ENCODE data around the gene FOXD3. TPM values are rescaled to one million over a fixed set of nuclear protein-coding genes. Genes with fewer than 3 reads are reported as not detected.

FOXD3 gene
- total and polyA plus RNA-seq, 7 experiments from 2014 or later, result not detected

DNA sequence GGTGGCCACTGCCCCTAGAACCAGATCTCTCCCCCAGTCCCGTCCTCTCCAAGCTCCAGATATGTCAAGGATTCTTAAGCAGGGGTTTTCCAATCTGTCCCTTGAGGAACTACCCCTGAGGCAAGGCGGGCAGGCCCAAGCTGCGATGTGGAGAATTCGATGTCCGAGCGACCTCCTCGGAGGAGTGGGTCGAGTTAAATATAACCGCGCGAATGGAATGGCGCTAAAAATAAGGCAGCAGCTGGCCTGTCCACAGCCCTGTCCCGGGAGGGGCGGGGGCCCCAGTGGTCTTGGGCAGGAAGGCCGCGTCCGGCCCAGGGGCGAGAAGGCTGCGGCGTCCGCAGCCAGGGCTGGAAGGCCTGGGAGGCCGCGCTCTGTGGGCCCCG is 5.8 kb upstream of the FOXD3 start:
- peaks cover 3 to 48% (median 23%) of the 10 kb centered on the region in 11 donors for H3K9me3 Mint-ChIP-seq
- H3K4me1 Mint-ChIP-seq, result peaks cover 4 to 43% (median 30%) of the 10 kb centered on the region in 7 donors
- peaks cover 18 to 54% of the 10 kb centered on the region in 2 donors for H3K27me3 ChIP-seq (ENCODE audit: control insufficient read depth in 2 of 2, insufficient read depth in 2 of 2, low read length in 2 of 2)
- CTCF ChIA-PET, result no interaction called here
- intact Hi-C loops (cut with micrococcal nuclease), result loop anchor here in 1 of 2 donors (2.0 kb wide), 1 partner anchor 220 kb away; no protein-coding TSS in a partner anchor
- H3K36me3 ChIP-seq (ENCODE audit: control insufficient read depth in 2 of 3, insufficient read depth in 3 of 3, low read length in 3 of 3), result no peaks in the 10 kb centered on the region
- DNase-seq (no peak), ATAC-seq (no peak)
- peaks cover 71 to 77% (median 72%) of the 10 kb centered on the region in 5 donors for H3K27me3 Mint-ChIP-seq
- H3K9me3 ChIP-seq (ENCODE audit: control insufficient read depth in 2 of 3, low read length in 3 of 3), result peaks cover 0 to 23% (median 0%) of the 10 kb centered on the region in 3 experiments
- H3K27ac ChIP-seq (ENCODE audit: low read depth, low read length), result no peak overlapping the region
- peaks cover 0 to 2% of the 10 kb centered on the region in 2 donors for H3K4me1 ChIP-seq (ENCODE audit: control insufficient read depth in 2 of 2, insufficient read depth in 2 of 2, low read length in 2 of 2)
- peak overlapping the region in 9 of 10 donors; percentile 24 to 72 (median 62) for H3K4me3 Mint-ChIP-seq
- no peak overlapping the region for H3K4me3 ChIP-seq (ENCODE audit: low read length)
- POLR2A ChIA-PET, result no interaction called here
- no peak overlapping the region for H3K27ac Mint-ChIP-seq
- H3K36me3 Mint-ChIP-seq, result peaks cover 0 to 17% (median 5%) of the 10 kb centered on the region in 5 donors

DNA sequence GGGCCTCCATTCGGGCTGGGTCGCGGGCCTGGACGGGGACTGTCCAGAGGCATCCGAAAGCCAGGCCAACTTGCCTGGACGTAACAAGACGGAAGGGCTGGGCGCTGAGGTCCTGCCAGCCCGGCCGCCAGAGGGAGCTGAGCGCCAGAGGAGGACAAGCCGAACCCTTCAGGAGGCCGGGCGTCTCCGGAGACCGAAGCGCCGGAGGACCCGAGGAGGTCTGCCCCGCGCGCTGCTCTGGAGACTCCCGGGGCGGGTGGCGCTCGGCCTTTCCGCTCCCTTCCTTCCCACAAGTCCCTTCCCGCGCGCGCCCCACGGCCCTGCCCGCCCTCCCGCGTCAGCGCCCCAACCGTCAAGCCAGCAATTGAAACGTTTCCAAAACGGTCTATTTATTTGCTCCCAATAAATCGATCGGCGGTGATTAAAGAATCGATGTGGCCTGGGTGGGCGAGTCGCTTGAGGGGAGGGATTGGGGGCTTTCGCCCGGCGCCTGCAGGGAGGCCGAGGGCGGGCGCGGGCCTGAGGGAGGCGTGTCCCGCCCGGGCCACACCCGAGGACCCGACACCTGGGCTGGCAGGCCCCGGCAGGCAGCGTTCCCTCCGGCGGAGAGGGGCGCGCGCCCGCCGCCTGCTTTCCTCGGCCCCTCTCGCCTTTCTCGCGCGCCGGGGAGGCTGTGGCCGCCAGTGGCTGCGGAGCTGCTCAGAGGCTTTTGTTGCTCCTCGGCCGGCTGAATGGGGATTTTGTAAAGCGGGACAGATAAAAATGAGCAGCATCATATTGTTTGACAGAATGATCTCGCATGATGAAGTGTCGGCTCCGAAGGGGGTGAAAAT is 5.2 kb upstream of the FOXD3 start:
- ATAC-seq (peak; percentile 73), DNase-seq (peak in 5 of 9 donors; percentile 14 to 74 (median 22))
- peaks cover 0 to 8% of the 10 kb centered on the region in 2 donors for H3K4me1 ChIP-seq (ENCODE audit: control insufficient read depth in 2 of 2, insufficient read depth in 2 of 2, low read length in 2 of 2)
- H3K9me3 Mint-ChIP-seq, result peaks cover 3 to 51% (median 25%) of the 10 kb centered on the region in 11 donors
- H3K27ac ChIP-seq (ENCODE audit: low read depth, low read length), result no peak overlapping the region
- H3K36me3 ChIP-seq (ENCODE audit: control insufficient read depth in 2 of 3, insufficient read depth in 3 of 3, low read length in 3 of 3), result no peaks in the 10 kb centered on the region
- H3K4me3 Mint-ChIP-seq, result peak overlapping the region; percentile 12 to 83 (median 67)
- CTCF ChIA-PET, result no interaction called here
- peaks cover 75 to 79% (median 76%) of the 10 kb centered on the region in 5 donors for H3K27me3 Mint-ChIP-seq
- H3K27me3 ChIP-seq (ENCODE audit: control insufficient read depth in 2 of 2, insufficient read depth in 2 of 2, low read length in 2 of 2), result peaks cover 18 to 60% of the 10 kb centered on the region in 2 donors
- H3K27ac Mint-ChIP-seq, result peak overlapping the region in 3 of 9 donors; percentile 39 to 86 (median 79)
- H3K9me3 ChIP-seq (ENCODE audit: control insufficient read depth in 2 of 3, low read length in 3 of 3), result peaks cover 0 to 23% (median 0%) of the 10 kb centered on the region in 3 experiments
- POLR2A ChIA-PET, result no interaction called here
- intact Hi-C loops (cut with micrococcal nuclease), result loop anchor here (1.0 to 2.0 kb wide), 4 partner anchors 8 to 220 kb away; no protein-coding TSS in a partner anchor
- peaks cover 0 to 21% (median 5%) of the 10 kb centered on the region in 5 donors for H3K36me3 Mint-ChIP-seq
- H3K4me3 ChIP-seq (ENCODE audit: low read length), result peak overlapping the region; percentile 25
- peaks cover 7 to 49% (median 34%) of the 10 kb centered on the region in 7 donors for H3K4me1 Mint-ChIP-seq

DNA sequence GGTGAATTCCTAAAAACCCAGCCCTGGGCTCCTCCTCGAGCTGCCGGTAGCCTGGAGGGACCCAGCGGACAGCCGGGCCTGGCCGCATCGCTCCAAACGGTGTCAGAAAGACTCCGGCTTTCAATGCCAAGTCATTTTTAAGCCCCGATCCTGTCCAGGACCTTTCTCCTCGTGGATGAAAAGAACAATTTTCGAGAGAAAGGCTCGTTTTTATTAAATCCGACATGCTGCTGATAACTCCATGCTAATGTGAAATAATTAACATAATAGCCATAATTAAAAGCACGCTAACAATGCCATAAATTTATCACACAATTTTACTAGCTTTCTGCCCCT is 4.6 kb upstream of the FOXD3 start:
- no peak overlapping the region for H3K4me3 ChIP-seq (ENCODE audit: low read length)
- peaks cover 0 to 23% (median 0%) of the 10 kb centered on the region in 3 experiments for H3K9me3 ChIP-seq (ENCODE audit: control insufficient read depth in 2 of 3, low read length in 3 of 3)
- H3K4me1 Mint-ChIP-seq, result peaks cover 7 to 52% (median 34%) of the 10 kb centered on the region in 7 donors
- intact Hi-C loops (cut with micrococcal nuclease), result loop anchor here (1.0 to 2.0 kb wide), 5 partner anchors 8 to 220 kb away; no protein-coding TSS in a partner anchor
- H3K27ac Mint-ChIP-seq, result peak overlapping the region in 4 of 9 donors; percentile 39 to 86 (median 68)
- ChIA-PET CTCF (no interaction called here), POLR2A (no interaction called here)
- H3K4me1 ChIP-seq (ENCODE audit: control insufficient read depth in 2 of 2, insufficient read depth in 2 of 2, low read length in 2 of 2), result peaks cover 0 to 8% of the 10 kb centered on the region in 2 donors
- peak in 1 of 9 donors; percentile 5 for DNase-seq
- peaks cover 69 to 80% (median 73%) of the 10 kb centered on the region in 5 donors for H3K27me3 Mint-ChIP-seq
- ATAC-seq, result no peak
- H3K27me3 ChIP-seq (ENCODE audit: control insufficient read depth in 2 of 2, insufficient read depth in 2 of 2, low read length in 2 of 2), result peaks cover 18 to 60% of the 10 kb centered on the region in 2 donors
- peaks cover 0 to 21% (median 5%) of the 10 kb centered on the region in 5 donors for H3K36me3 Mint-ChIP-seq
- peaks cover 3 to 51% (median 25%) of the 10 kb centered on the region in 11 donors for H3K9me3 Mint-ChIP-seq
- no peaks in the 10 kb centered on the region for H3K36me3 ChIP-seq (ENCODE audit: control insufficient read depth in 2 of 3, insufficient read depth in 3 of 3, low read length in 3 of 3)
- peak overlapping the region; percentile 12 to 83 (median 67) for H3K4me3 Mint-ChIP-seq
- H3K27ac ChIP-seq (ENCODE audit: low read depth, low read length), result no peak overlapping the region

DNA sequence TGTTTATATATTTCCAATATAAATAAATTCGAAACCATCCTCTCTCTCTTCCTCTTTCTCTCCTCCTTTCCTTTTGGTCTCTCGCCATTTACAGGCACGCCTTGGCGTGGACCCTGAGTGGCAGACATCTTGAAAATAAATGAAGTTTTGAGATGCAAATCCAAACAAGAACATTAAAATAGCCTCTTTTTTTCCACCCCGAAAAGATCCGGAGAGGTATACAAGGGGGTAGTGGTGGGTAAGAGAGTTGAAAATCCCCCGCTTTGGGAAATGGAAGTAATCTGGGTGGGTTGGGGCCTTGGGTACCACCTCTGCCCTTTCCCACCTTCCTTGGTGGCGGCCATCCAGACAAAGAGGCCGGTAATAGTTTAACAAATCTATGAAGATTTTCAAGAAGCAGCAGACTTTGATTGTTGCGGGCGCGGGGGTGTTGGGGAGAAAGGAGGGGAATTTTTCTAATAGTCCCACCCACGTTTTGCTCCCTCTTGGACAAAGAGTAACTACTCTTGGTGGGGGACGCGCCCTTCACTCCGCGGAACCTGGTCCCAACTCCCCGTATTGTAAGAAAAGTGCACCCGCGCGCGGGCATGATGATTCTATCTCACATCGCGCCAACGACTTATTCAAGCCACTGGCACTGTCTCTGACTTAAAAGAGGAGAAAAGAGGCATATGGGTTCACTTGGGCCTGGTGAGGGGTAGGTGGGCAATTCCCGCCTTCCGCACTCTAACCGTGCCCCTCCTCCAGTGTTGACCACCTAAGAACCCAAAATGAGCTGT is 4.0 kb upstream of the FOXD3 start:
- Mint-ChIP-seq H3K4me3 (peak overlapping the region; percentile 30 to 83 (median 67)), H3K4me1 (peaks cover 7 to 54% (median 36%) of the 10 kb centered on the region in 7 donors), H3K36me3 (peaks cover 0 to 21% (median 5%) of the 10 kb centered on the region in 5 donors), H3K27me3 (peaks cover 69 to 82% (median 73%) of the 10 kb centered on the region in 5 donors), H3K27ac (peak overlapping the region in 7 of 9 donors; percentile 49 to 86 (median 76)), H3K9me3 (peaks cover 3 to 52% (median 25%) of the 10 kb centered on the region in 11 donors)
- POLR2A ChIA-PET, result interaction anchor here (1.0 kb wide), 1 partner anchor 10 kb away, joined by 3 read pairs; no protein-coding TSS in a partner anchor
- Histone ChIP-seq H3K4me1 (ENCODE audit: control insufficient read depth in 2 of 2, insufficient read depth in 2 of 2, low read length in 2 of 2) (peaks cover 0 to 8% of the 10 kb centered on the region in 2 donors), H3K27me3 (ENCODE audit: control insufficient read depth in 2 of 2, insufficient read depth in 2 of 2, low read length in 2 of 2) (peaks cover 18 to 60% of the 10 kb centered on the region in 2 donors), H3K4me3 (ENCODE audit: low read length) (no peak overlapping the region), H3K9me3 (ENCODE audit: control insufficient read depth in 2 of 3, low read length in 3 of 3) (peaks cover 0 to 23% (median 0%) of the 10 kb centered on the region in 3 experiments), H3K36me3 (ENCODE audit: control insufficient read depth in 2 of 3, insufficient read depth in 3 of 3, low read length in 3 of 3) (no peaks in the 10 kb centered on the region), H3K27ac (ENCODE audit: low read depth, low read length) (no peak overlapping the region)
- CTCF ChIA-PET, result no interaction called here
- ATAC-seq (no peak), DNase-seq (peak in 1 of 9 donors; percentile 3)
- intact Hi-C loops (cut with micrococcal nuclease), result loop anchor here in 1 of 2 donors (1.0 kb wide), 1 partner anchor 9 kb away; no protein-coding TSS in a partner anchor

DNA sequence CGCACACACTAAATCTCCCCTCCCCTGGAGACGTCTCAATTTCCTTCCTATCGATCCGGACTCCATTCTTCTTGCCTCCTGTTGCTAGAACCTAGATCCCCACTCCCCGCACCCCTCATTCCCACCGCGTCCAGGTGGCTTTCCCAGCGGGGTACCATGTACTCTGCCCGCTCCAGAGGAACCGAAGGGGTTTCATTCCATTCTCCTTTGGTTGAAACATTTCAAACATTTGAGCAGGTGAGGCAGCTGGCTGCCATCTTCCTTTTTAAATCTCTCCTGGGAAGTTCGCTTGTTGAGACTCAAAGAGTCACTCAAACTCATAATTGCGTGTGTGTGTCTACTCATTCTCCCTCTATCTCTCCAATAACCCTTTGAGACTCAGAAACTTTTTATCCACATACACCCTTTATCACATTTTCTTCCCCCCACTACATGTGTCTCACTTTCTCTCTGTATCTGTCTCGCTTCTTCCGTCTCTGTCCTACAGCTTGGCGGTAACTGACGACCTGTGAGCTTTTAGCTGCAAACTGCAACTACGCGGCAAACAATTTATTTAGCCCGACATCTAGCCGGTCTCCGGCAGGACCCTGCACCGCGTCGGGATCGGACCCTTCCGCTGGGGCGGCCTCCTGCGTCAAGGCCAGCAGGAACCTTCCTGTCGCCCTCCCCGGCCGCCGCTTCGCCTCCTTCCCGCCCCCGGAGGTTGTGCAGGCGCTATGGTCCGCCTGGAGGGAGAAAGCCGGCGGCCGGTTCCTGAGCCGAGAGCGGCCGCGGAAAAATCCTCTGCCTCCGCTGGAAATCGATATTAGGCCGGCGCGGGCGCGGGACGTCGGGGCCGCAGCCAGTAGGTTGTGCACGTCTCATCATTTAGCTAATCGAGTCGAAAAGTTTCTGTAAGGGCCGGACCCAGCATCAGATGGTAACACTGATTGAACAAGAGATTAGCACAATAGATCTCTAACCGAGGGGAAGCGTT is 3.0 kb upstream of the FOXD3 start:
- no peak overlapping the region for H3K4me3 ChIP-seq (ENCODE audit: low read length)
- peak overlapping the region in 8 of 9 donors; percentile 28 to 86 (median 70) for H3K27ac Mint-ChIP-seq
- peaks cover 0 to 10% of the 10 kb centered on the region in 2 donors for H3K4me1 ChIP-seq (ENCODE audit: control insufficient read depth in 2 of 2, insufficient read depth in 2 of 2, low read length in 2 of 2)
- ATAC-seq, result no peak
- peaks cover 0 to 23% (median 0%) of the 10 kb centered on the region in 3 experiments for H3K9me3 ChIP-seq (ENCODE audit: control insufficient read depth in 2 of 3, low read length in 3 of 3)
- POLR2A ChIA-PET, result interaction anchor here (1.0 kb wide), 1 partner anchor 9 kb away, joined by 3 read pairs; no protein-coding TSS in a partner anchor
- intact Hi-C loops (cut with micrococcal nuclease), result loop anchor here (1.0 to 5.0 kb wide), 2 partner anchors 9 to 928 kb away; no protein-coding TSS in a partner anchor
- peaks cover 0 to 21% (median 5%) of the 10 kb centered on the region in 5 donors for H3K36me3 Mint-ChIP-seq
- H3K9me3 Mint-ChIP-seq, result peaks cover 3 to 55% (median 25%) of the 10 kb centered on the region in 11 donors
- H3K4me1 Mint-ChIP-seq, result peaks cover 7 to 57% (median 39%) of the 10 kb centered on the region in 7 donors
- peak overlapping the region; percentile 9 to 83 (median 52) for H3K4me3 Mint-ChIP-seq
- peaks cover 18 to 62% of the 10 kb centered on the region in 2 donors for H3K27me3 ChIP-seq (ENCODE audit: control insufficient read depth in 2 of 2, insufficient read depth in 2 of 2, low read length in 2 of 2)
- H3K27me3 Mint-ChIP-seq, result peaks cover 60 to 77% (median 68%) of the 10 kb centered on the region in 5 donors
- no peak overlapping the region for H3K27ac ChIP-seq (ENCODE audit: low read depth, low read length)
- peak in 3 of 9 donors; percentile 11 to 16 (median 15) for DNase-seq
- CTCF ChIA-PET, result no interaction called here
- no peaks in the 10 kb centered on the region for H3K36me3 ChIP-seq (ENCODE audit: control insufficient read depth in 2 of 3, insufficient read depth in 3 of 3, low read length in 3 of 3)
